Left cardiac atrium (tissue), 4 donors: ENCODE results near the gene NOL4L. TPM values are rescaled to one million over a fixed set of nuclear protein-coding genes. Genes with fewer than 3 reads are reported as not detected.

ENCODE experiments used
- ATAC-seq, 2 donors: fragments of 200-7000 bp; cut with Tn5 transposase; one replicate each; pipeline ENCODE4 v1.9.1; 2020; ENCODE audit warnings: mild to moderate bottlenecking in 2 of 2, moderate library complexity in 2 of 2
- DNase-seq: peaks from one replicate; pipeline ENCODE4 v3.0.0-alpha.2; 2020
- intact Hi-C, 2 donors: fragments of 100-400 bp; cut with DNase I; formaldehyde crosslinking; loops; one replicate each; pipeline versions ENCODE4 v1.14.1 to v1.15.1; 2022 to 2023
- total RNA-seq, 2 donors: library from RNA; stranded (reverse); fragmentation: NEBNext Ultra II Directional; extraction: Animal tissue kit (Norgen Biotek cat#: 25700); gene quantifications; one replicate each; pipeline ENCODE4 v1.2.1, GENCODE V29; 2021
- donor health status: DM: no; HTN: yes; CAD: no.
- donor health status: DM: no; HTN: yes; CAD: no; lungs with severe emphysema.
- donor health status: DM: yes; HTN: yes; CAD: no.
- donor health status: Dilated cardiomyopathy.

The NOL4L gene
- total RNA-seq, 2 donors from 2014 or later, result 8.5 to 9.7 TPM

- intact Hi-C loops, result no loop called here
- ATAC-seq (no peak), DNase-seq (no peak)
Observed at GRCh38 chr20:32448306-32449056, 136.7 kb downstream of the NOL4L start.

- intact Hi-C loops, result no loop called here
- peak in 1 of 2 donors; percentile 13 for ATAC-seq
- DNase-seq, result no peak
Observed at GRCh38 chr20:32447136-32448027, 137.8 kb downstream of the NOL4L start.

- intact Hi-C loops, result no loop called here
- ATAC-seq (peak in 1 of 2 donors; percentile 1), DNase-seq (no peak)
Observed at GRCh38 chr20:32446301-32447100, 138.6 kb downstream of the NOL4L start.

- intact Hi-C loops, result no loop called here
- ATAC-seq (peak; percentile 4 to 63), DNase-seq (no peak)
Observed at GRCh38 chr20:32445539-32446273, 139.4 kb downstream of the NOL4L start.

GRCh38 chr20:32444474-32445220, 140.5 kb downstream of the NOL4L start:
- ATAC-seq, result no peak
- intact Hi-C loops, result no loop called here
- DNase-seq, result no peak

- intact Hi-C loops, result no loop called here
- ATAC-seq, result no peak
- DNase-seq, result no peak
Observed at GRCh38 chr20:32443386-32443974, 141.7 kb downstream of the NOL4L start.

- no peak for ATAC-seq
- DNase-seq, result no peak
- intact Hi-C loops, result no loop called here
Observed at GRCh38 chr20:32442630-32443373, 142.3 kb downstream of the NOL4L start.

- ATAC-seq (no peak), DNase-seq (no peak)
- intact Hi-C loops, result no loop called here
Observed at GRCh38 chr20:32441638-32442037, 143.5 kb downstream of the NOL4L start.

GRCh38 chr20:32440758-32441078, 144.4 kb downstream of the NOL4L start:
- DNase-seq (no peak), ATAC-seq (no peak)
- intact Hi-C loops, result no loop called here

- intact Hi-C loops, result no loop called here
- no peak for ATAC-seq
- no peak for DNase-seq
Observed at GRCh38 chr20:32440069-32440757, 144.9 kb downstream of the NOL4L start.

- intact Hi-C loops, result no loop called here
- peak; percentile 22 to 35 for ATAC-seq
- no peak for DNase-seq
Observed at GRCh38 chr20:32439132-32439829, 145.9 kb downstream of the NOL4L start.

GRCh38 chr20:32438331-32438858, 146.7 kb downstream of the NOL4L start:
- ATAC-seq (no peak), DNase-seq (no peak)
- intact Hi-C loops, result no loop called here

GRCh38 chr20:32437391-32438074, 147.6 kb downstream of the NOL4L start:
- intact Hi-C loops, result no loop called here
- DNase-seq (no peak), ATAC-seq (no peak)

- ATAC-seq (no peak), DNase-seq (no peak)
- intact Hi-C loops, result no loop called here
Observed at GRCh38 chr20:32436968-32437367, 148.2 kb downstream of the NOL4L start.

- intact Hi-C loops, result no loop called here
- ATAC-seq, result no peak
- DNase-seq, result no peak
Observed at GRCh38 chr20:32436142-32436861, 148.8 kb downstream of the NOL4L start.
